ENCODE results near the gene SAMD11. TPM values are rescaled to one million over a fixed set of nuclear protein-coding genes. Genes with fewer than 3 reads are reported as not detected.

Gene SAMD11
- total and polyA plus RNA-seq, 2 donors (not counting 1 experiment from before 2014, with no cell fraction given) = not detected

DNA sequence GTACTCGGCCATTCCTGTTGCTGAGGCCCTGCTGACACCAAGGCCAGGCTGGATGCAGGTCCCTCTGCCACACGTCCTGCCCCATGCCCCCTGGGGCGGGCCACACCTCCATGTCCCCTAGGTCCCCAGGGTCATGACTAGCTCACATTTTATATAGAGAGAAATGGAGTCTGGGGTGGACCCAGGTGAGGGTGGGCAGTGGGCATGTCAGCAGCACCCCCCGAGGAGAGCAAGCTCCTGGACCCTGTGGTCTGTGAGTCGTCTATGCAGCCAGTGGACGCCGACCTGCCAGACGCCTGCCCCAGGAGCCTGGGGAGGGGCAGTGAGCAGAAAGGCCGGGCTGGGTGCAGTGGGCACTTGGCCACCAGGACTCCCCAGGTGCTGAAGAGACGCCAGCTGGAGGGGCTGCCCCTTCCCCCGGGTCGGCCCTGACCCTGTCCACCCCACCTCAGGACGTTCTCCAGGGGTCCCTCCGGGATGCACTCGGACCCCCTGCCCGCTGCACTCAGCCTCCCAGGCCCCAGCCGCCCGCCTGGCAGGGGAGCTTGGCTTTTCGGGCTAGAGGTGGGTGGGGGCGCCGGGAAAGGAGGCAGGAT is 15.9 kb downstream of the SAMD11 start:
- peaks cover 32 to 39% of the 10 kb centered on the region in 2 donors for H3K4me1 ChIP-seq (ENCODE audit: control insufficient read depth in 2 of 2, insufficient read depth in 2 of 2, low read length in 2 of 2)
- Mint-ChIP-seq H3K4me1 (peaks cover 14% of the 10 kb centered on the region), H3K27me3 (peaks cover 26% of the 10 kb centered on the region), H3K9me3 (ENCODE audit: insufficient read depth) (no peaks in the 10 kb centered on the region), H3K4me3 (peak overlapping the region; percentile 39), H3K27ac (no peak overlapping the region)
- ChIA-PET CTCF (no interaction called here), POLR2A (no interaction called here)
- no peak for TF ChIP-seq EZH2 (IDR thresholded peaks at IDR 0.05; ENCODE audit: borderline replicate concordance, insufficient read depth, low read depth, low read length, poor library complexity, severe bottlenecking)
- TF ChIP-seq, protein P1, sequence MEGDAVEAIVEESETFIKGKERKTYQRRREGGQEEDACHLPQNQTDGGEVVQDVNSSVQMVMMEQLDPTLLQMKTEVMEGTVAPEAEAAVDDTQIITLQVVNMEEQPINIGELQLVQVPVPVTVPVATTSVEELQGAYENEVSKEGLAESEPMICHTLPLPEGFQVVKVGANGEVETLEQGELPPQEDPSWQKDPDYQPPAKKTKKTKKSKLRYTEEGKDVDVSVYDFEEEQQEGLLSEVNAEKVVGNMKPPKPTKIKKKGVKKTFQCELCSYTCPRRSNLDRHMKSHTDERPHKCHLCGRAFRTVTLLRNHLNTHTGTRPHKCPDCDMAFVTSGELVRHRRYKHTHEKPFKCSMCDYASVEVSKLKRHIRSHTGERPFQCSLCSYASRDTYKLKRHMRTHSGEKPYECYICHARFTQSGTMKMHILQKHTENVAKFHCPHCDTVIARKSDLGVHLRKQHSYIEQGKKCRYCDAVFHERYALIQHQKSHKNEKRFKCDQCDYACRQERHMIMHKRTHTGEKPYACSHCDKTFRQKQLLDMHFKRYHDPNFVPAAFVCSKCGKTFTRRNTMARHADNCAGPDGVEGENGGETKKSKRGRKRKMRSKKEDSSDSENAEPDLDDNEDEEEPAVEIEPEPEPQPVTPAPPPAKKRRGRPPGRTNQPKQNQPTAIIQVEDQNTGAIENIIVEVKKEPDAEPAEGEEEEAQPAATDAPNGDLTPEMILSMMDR (IDR thresholded peaks at IDR 0.05) = no peak
- H3K27me3 ChIP-seq (replicated peaks in 1 of 4; ENCODE audit: control extremely low read depth in 1 of 4, control insufficient read depth in 3 of 4, insufficient read depth in 4 of 4, low read length in 3 of 4) = peaks cover 0 to 70% (median 25%) of the 10 kb centered on the region in 4 experiments
- H3K9ac ChIP-seq (ENCODE audit: low read length) = no peak overlapping the region
- H3K79me2 ChIP-seq (ENCODE audit: control insufficient read depth, insufficient read depth, low read length) = no peaks in the 10 kb centered on the region
- H3K9me3 ChIP-seq (ENCODE audit: control extremely low read depth in 1 of 3, control insufficient read depth in 2 of 3, insufficient read depth in 1 of 3, low read length in 2 of 3) = peaks cover 0 to 9% (median 0%) of the 10 kb centered on the region in 3 donors
- H3K27ac ChIP-seq (ENCODE audit: low read length in 2 of 2) = no peak overlapping the region
- no peak overlapping the region for H2AFZ ChIP-seq (ENCODE audit: insufficient read depth, low read depth, low read length, poor library complexity, severe bottlenecking)
- WGBS (ENCODE audit: insufficient coverage) = 34% methylated on average over 15 of the region's 21 CpGs
- H3K36me3 ChIP-seq (replicated peaks in 1 of 2; ENCODE audit: control extremely low read depth in 1 of 2, control insufficient read depth in 1 of 2, extremely low read depth in 1 of 2, insufficient read depth in 2 of 2, low read length in 1 of 2) = peaks cover 0 to 3% of the 10 kb centered on the region in 2 experiments
- DNase-seq (peak; percentile 32), ATAC-seq (ENCODE audit: low read depth) (no peak)
- intact Hi-C loops (cut with micrococcal nuclease) = no loop called here
- peaks cover 7% of the 10 kb centered on the region for H4K20me1 ChIP-seq (ENCODE audit: control insufficient read depth, insufficient read depth, low read length, poor library complexity, severe bottlenecking)
- H3K4me2 ChIP-seq (replicated peaks; ENCODE audit: low read depth, low read length, poor library complexity, severe bottlenecking) = peak overlapping the region; percentile 90
- H3K4me3 ChIP-seq (ENCODE audit: control extremely low read depth in 1 of 5, extremely low read depth in 1 of 5, insufficient read depth in 1 of 5, low read depth in 2 of 5, low read length in 4 of 5) = peak overlapping the region in 1 of 5 experiments; percentile 56
